Upper lobe of left lung (tissue), 4 donors: ENCODE results near the gene RACGAP1.

Experiments
- POLR2AphosphoS5 ChIP-seq, 2 donors: sonication (generic); formaldehyde crosslinking; IDR thresholded peaks; one replicate each; pipeline ENCODE4 v1.5.1; 2017; ENCODE audit warnings: antibody characterized with exemption in 2 of 2
- TF ChIP-seq, protein P1 (sequence below), 6 experiments: fragments of 450-650 bp in 4 of 6; fragments of 200-600 bp in 2 of 6; sonication (generic) in 2 of 6; IDR thresholded peaks; one replicate each; pipeline ENCODE4 v1.5.1; 2016 to 2019; ENCODE audit warnings: antibody characterized with exemption in 6 of 6

DNA sequence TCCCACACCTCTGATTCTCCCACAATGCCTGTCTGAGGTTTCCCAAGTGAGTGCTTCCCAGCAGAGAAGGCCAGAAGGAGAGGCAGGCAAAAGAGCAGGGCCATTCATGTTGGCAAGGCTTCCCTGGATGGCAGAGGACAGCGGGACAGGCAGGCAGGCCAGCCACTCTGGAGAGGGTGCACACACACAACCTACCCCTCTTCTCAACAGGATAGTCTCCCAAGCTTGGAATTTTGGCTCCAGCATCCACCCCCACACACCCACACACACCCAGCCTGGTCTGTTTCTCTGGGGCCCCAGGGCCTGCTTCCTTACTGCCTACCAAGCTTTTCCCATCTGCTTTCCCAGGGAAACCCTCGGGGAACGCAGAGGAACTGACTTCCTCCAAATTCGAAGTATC lies 15.4 kb upstream of the RACGAP1 start:
- TF ChIP-seq, protein P1, sequence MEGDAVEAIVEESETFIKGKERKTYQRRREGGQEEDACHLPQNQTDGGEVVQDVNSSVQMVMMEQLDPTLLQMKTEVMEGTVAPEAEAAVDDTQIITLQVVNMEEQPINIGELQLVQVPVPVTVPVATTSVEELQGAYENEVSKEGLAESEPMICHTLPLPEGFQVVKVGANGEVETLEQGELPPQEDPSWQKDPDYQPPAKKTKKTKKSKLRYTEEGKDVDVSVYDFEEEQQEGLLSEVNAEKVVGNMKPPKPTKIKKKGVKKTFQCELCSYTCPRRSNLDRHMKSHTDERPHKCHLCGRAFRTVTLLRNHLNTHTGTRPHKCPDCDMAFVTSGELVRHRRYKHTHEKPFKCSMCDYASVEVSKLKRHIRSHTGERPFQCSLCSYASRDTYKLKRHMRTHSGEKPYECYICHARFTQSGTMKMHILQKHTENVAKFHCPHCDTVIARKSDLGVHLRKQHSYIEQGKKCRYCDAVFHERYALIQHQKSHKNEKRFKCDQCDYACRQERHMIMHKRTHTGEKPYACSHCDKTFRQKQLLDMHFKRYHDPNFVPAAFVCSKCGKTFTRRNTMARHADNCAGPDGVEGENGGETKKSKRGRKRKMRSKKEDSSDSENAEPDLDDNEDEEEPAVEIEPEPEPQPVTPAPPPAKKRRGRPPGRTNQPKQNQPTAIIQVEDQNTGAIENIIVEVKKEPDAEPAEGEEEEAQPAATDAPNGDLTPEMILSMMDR (IDR thresholded peaks at IDR 0.05) = no peak
- TF ChIP-seq POLR2AphosphoS5 (IDR thresholded peaks at IDR 0.05) = no peak
